Rectal smooth muscle tissue (tissue), 1 donor: ENCODE data around the gene LHX8.
"Not testable (repeated sequence)": the region's sequence is repeated elsewhere in the genome, so short reads cannot be mapped to it uniquely, and the experiment has no call there.

Source experiments
- H3K27ac ChIP-seq: one replicate; pipeline ENCODE4 v1.7.0; 2013; ENCODE audit warnings: low read depth, low read length, inconsistent platforms
- H3K27me3 ChIP-seq: one replicate; pipeline ENCODE4 v1.7.0; 2013; ENCODE audit warnings: low read length; ENCODE audit not compliant: control insufficient read depth, insufficient read depth
- H3K36me3 ChIP-seq: one replicate; pipeline ENCODE4 v1.7.0; 2013; ENCODE audit warnings: low read length; ENCODE audit not compliant: control insufficient read depth, insufficient read depth
- H3K4me1 ChIP-seq: one replicate; pipeline ENCODE4 v1.7.0; 2013; ENCODE audit warnings: low read length; ENCODE audit not compliant: control insufficient read depth, insufficient read depth
- H3K4me3 ChIP-seq: one replicate; pipeline ENCODE4 v1.7.0; 2013; ENCODE audit warnings: low read length
- H3K9ac ChIP-seq: one replicate; pipeline ENCODE4 v1.7.0; 2013; ENCODE audit warnings: low read length

Gene LHX8

DNA sequence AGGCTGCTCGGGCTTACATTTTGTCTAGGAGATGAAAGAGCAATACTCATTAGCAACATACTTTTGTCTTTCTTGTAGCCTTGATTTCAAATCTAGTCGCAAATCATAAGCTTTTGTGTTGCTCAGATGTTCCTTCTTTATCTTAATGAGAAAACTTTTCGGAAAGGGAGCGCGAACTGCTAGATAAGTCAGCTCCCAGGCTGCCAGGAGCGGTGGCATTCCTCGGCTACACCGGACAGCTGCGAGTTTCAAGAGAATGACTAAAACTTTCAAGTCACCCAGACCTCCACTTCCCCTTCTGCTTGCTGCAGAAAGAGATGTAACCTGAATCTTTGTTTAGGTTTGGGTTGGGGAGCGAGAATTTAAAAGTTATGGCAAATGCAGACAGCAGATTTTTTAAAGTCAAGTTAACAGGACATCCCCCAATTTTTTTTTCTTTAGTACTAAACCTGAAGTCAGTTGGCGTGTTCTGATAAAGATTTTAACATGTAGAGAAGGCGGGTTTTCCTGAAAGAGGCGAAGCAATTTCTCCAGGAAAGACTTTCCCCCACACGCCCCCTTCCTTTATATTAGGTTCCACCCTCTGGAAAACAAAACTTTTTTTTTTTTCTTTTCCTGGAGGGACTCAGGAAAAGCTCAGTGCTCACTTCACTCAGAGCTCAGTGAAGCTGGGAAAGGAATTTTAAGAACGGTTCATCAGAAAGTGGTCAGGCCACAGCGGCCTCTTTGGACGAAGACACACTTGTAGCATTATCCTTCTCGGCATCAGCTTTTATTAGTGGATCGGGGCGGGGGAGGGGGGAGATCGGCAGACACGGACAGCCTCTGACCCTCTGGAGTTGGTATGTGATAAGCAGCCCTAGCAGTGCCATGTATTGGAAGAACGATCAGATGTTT is at the start of gene LHX8:
TSS of gene LHX8 (plus strand) at position 639 of the 897 bp plus-strand sequence. CDS start 2,227 bp downstream, outside the sequence.
- Histone ChIP-seq H3K4me1 (peaks cover 7% of the 10 kb centered on the region), H3K4me3 (peak within 1 kb of the TSS; percentile 59), H3K27ac (no peak within 1 kb of the TSS), H3K36me3 (no peaks in the 10 kb centered on the region), H3K27me3 (peaks cover 54% of the 10 kb centered on the region), H3K9ac (no peak within 1 kb of the TSS)

DNA sequence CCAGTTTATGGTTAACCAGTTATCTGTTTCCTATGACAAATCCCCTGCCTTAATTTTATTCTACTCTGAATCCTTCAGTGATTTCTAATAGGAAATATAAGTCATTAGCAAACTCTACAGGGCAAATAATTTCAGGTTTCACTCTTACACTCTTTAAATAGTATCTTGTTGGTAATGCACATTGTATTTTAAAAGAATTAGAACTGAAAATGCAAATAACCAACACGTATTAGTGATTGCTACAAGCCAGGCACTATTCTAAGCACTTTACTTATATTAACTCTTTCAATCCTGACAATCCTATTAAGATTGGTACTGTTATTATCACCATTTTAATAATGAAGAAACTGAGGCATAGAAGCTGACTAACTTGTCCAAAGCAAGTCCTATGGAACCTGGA is 48.3 kb upstream of the LHX8 start:
- no peak overlapping the region for H3K9ac ChIP-seq

GRCh38 chr1:75087278-75087677 is 46.9 kb upstream of the LHX8 start:
- Histone ChIP-seq H3K4me3 (no peak overlapping the region), H3K9ac (no peak overlapping the region), H3K4me1 (no peaks in the 10 kb centered on the region), H3K27ac (no peak overlapping the region), H3K36me3 (no peaks in the 10 kb centered on the region), H3K27me3 (no peaks in the 10 kb centered on the region)

More for the DNA sequence above, 48.3 kb upstream of the LHX8 start:
- no peaks in the 10 kb centered on the region for H3K4me1 ChIP-seq
- H3K27ac ChIP-seq: no peak overlapping the region
- H3K36me3 ChIP-seq: no peaks in the 10 kb centered on the region
- no peaks in the 10 kb centered on the region for H3K27me3 ChIP-seq
- H3K4me3 ChIP-seq: no peak overlapping the region

DNA sequence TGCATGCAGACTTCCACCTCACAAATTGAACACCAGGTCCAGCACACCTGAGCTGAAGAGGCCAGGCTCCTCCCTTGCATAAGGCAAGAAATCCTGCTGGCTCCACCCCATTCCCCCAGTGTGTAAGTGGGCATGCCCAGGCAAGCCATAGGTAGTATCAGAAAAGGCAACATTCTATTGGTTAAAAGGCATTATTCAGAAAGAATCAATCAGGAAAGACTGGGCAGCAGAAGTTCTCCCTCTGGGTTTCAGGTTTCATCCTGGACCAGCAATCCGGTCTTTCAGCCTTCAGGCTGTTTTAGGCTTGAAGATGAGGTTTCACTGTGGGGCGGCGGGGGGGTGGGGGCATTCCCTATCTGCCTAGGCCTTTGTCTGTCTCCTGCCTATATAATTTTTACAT is 42.0 kb upstream of the LHX8 start:
- no peaks in the 10 kb centered on the region for H3K36me3 ChIP-seq
- no peaks in the 10 kb centered on the region for H3K4me1 ChIP-seq
- no peak overlapping the region for H3K27ac ChIP-seq
- H3K27me3 ChIP-seq: no peaks in the 10 kb centered on the region
- no peak overlapping the region for H3K4me3 ChIP-seq
- no peak overlapping the region for H3K9ac ChIP-seq

GRCh38 chr1:75097654-75098053 is 36.5 kb upstream of the LHX8 start:
- H3K36me3 ChIP-seq: no peaks in the 10 kb centered on the region
- H3K27me3 ChIP-seq: no peaks in the 10 kb centered on the region
- no peaks in the 10 kb centered on the region for H3K4me1 ChIP-seq
- H3K4me3 ChIP-seq: no peak overlapping the region
- no peak overlapping the region for H3K9ac ChIP-seq
- no peak overlapping the region for H3K27ac ChIP-seq

GRCh38 chr1:75099581-75099980 is 34.6 kb upstream of the LHX8 start:
- Histone ChIP-seq H3K27ac (no peak overlapping the region), H3K4me1 (no peaks in the 10 kb centered on the region), H3K27me3 (no peaks in the 10 kb centered on the region), H3K9ac (no peak overlapping the region), H3K4me3 (no peak overlapping the region), H3K36me3 (no peaks in the 10 kb centered on the region)

GRCh38 chr1:75100481-75101092 is 33.6 kb upstream of the LHX8 start:
- Histone ChIP-seq H3K4me1 (no peaks in the 10 kb centered on the region), H3K9ac (no peak overlapping the region), H3K27me3 (no peaks in the 10 kb centered on the region), H3K27ac (no peak overlapping the region), H3K4me3 (no peak overlapping the region), H3K36me3 (no peaks in the 10 kb centered on the region)

- H3K27me3 ChIP-seq, H3K27ac ChIP-seq, H3K4me3 ChIP-seq, H3K36me3 ChIP-seq, H3K4me1 ChIP-seq, H3K9ac ChIP-seq: not testable (repeated sequence)
Observed at GRCh38 chr1:75112362-75112951, 21.7 kb upstream of the LHX8 start.

- Histone ChIP-seq H3K36me3 (no peaks in the 10 kb centered on the region), H3K4me3 (no peak overlapping the region), H3K4me1 (no peaks in the 10 kb centered on the region), H3K27me3 (no peaks in the 10 kb centered on the region), H3K9ac (no peak overlapping the region), H3K27ac (no peak overlapping the region)
Observed at GRCh38 chr1:75115654-75116053, 18.5 kb upstream of the LHX8 start.

DNA sequence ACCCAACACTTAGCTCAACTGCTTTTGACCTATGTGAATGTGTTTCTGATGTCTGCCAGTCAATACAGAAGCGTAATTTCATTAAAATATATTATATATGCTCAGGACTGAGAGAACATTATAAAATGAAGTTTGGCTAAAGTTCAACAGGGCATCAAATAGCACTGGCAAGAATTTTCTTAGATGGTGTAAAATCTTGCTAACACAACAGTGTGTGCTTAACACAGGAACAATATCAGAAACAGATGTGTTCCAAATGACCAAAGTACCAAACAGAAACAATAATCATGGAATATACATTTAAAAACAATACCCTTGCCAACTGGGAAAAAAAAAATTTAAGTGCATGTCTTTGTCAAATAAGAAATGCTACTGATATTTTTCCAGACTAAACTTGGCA is 10.4 kb upstream of the LHX8 start:
- Histone ChIP-seq H3K27me3 (peaks cover 11% of the 10 kb centered on the region), H3K9ac (no peak overlapping the region), H3K36me3 (no peaks in the 10 kb centered on the region), H3K4me1 (no peaks in the 10 kb centered on the region), H3K4me3 (no peak overlapping the region), H3K27ac (no peak overlapping the region)

DNA sequence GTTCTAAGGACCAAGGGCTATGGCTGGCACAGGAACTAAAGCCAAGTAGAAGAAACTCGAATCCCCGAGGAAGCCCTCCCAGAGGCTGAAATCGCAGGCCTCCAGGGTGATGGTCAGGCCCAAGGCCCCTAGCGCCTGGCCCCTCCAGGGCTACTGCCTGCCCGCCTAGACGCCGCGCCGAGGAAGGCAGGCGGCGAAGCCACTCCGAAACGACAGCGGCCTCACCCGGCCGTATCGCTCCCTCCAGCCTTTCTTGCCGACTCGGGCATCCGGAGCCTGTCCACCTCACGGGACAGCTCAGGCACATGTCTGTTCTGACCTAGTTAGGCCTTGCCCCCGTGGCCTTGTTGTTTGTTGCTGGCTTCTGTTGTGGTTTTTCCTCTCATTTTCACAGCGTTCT is 9.7 kb upstream of the LHX8 start:
- H3K4me3 ChIP-seq: no peak overlapping the region
- H3K4me1 ChIP-seq: no peaks in the 10 kb centered on the region
- peaks cover 13% of the 10 kb centered on the region for H3K27me3 ChIP-seq
- H3K36me3 ChIP-seq: no peaks in the 10 kb centered on the region
- no peak overlapping the region for H3K9ac ChIP-seq
- no peak overlapping the region for H3K27ac ChIP-seq

DNA sequence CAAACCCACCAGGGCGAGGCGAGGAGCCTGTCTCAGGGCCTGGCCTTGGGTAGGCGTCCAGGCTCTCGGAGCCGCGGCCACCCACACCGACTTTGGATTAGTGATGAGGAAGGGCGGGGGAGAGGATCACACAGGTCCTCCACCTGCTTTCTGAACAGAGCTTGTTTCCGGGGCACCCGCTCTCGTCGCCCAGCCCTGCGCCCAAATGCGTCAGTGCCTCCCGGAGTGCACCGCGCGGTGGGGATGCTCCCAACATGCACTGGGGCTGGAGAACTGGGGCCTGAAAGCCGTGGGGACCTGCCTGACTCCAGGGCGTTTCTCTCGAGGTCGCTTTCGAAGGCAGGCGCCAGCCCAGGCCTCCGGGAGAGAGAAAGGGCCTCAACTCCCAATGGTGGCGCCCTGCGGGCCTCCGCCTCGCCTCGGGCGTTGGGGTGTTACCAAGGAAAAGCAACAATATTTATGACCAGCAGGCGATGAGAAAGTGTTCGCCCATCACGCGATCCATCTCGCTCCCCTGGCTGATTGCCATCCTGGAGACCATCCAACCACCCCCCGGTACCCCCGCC is 8.9 kb upstream of the LHX8 start:
- no peak overlapping the region for H3K27ac ChIP-seq
- H3K27me3 ChIP-seq: peaks cover 20% of the 10 kb centered on the region
- H3K9ac ChIP-seq: no peak overlapping the region
- no peak overlapping the region for H3K4me3 ChIP-seq
- no peaks in the 10 kb centered on the region for H3K36me3 ChIP-seq
- no peaks in the 10 kb centered on the region for H3K4me1 ChIP-seq
